Lower leg skin (tissue), 4 donors: ENCODE measurements around the gene CDK12. TPM values are rescaled to one million over a fixed set of nuclear protein-coding genes. Genes with fewer than 3 reads are reported as not detected.

Source experiments
- DNase-seq, 2 donors: peaks; one replicate each; pipeline ENCODE4 v3.0.0-alpha.2; 2019; ENCODE audit warnings: low spot score in 2 of 2
- H3K4me3 ChIP-seq: fragments of 200-600 bp; sonication (generic); 2 replicates; pipeline ENCODE4 v1.5.1; 2017; ENCODE audit warnings: mild to moderate bottlenecking, low read depth; ENCODE audit not compliant: poor library complexity, severe bottlenecking
- CTCF ChIP-seq, 3 donors: fragments of 450-650 bp; IDR thresholded peaks; one replicate each; pipeline ENCODE4 v1.5.1; 2016; ENCODE audit warnings: antibody characterized with exemption in 3 of 3, mild to moderate bottlenecking in 3 of 3, moderate library complexity in 2 of 3
- POLR2A ChIP-seq, 2 donors: fragments of 450-650 bp; IDR thresholded peaks; one replicate each; pipeline ENCODE4 v1.6.1; 2016 to 2017; ENCODE audit warnings: antibody characterized with exemption in 2 of 2, mild to moderate bottlenecking in 1 of 2, moderate library complexity in 1 of 2
- WGBS, 2 donors: methylation state at CpG; one replicate each; pipeline ENCODE4 v1.1.5; 2018; 5-methylcytosine and 5-hydroxymethylcytosine counted together
- intact Hi-C: fragments of 100-400 bp; cut with DNase I; formaldehyde crosslinking; loops from one replicate; pipeline ENCODE4 v1.15.0; 2023; ENCODE audit warnings: low total_unique reads
- total RNA-seq, 4 donors: library from RNA; depleted of rRNA; stranded (reverse); fragments of >200 nt; gene quantifications; one replicate each; pipeline ENCODE4 v1.1.0, GENCODE V29; 2016

Gene CDK12
- total RNA-seq, 4 donors from 2014 or later: 33.9 to 56.8 (median 46.5) TPM

- WGBS, 2 donors: 78 to 91% methylated on average over 2 of the region's 2 CpGs
- TF ChIP-seq POLR2A (IDR thresholded peaks at IDR 0.05): no peak
- TF ChIP-seq CTCF (IDR thresholded peaks at IDR 0.05): no peak
- H3K4me3 ChIP-seq: no peak overlapping the region
- DNase-seq: no peak
- intact Hi-C loops: no loop called here
Measured at GRCh38 chr17:39578272-39578671, 117.0 kb downstream of the CDK12 start.

GRCh38 chr17:39579318-39580081 is 118.2 kb downstream of the CDK12 start:
- no peak overlapping the region for H3K4me3 ChIP-seq
- intact Hi-C loops: no loop called here
- TF ChIP-seq CTCF (IDR thresholded peaks at IDR 0.05): no peak
- no peak for TF ChIP-seq POLR2A (IDR thresholded peaks at IDR 0.05)
- 61 to 66% methylated on average over 8 of the region's 8 CpGs for WGBS, 2 donors
- no peak for DNase-seq

DNA sequence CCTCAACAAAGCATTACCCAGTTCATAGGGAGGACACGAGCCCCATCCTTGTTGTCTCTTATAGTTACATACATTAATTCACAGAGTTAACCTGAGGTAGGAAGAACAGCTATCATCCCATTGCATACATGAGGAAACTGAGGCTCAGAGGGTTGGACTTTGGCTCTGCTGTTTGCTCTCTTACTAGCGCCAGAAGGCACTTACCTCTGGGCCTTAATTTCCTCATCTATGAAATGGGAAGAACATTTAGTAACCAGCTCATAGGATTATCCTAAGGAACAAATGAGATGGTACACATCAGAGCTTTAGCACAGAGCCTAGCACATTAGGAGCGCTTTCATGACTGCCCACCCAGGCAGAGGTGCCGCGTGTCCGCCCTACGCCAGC is 118.8 kb downstream of the CDK12 start:
- DNase-seq: no peak
- WGBS, 2 donors: 89 to 92% methylated on average over 7 of the region's 7 CpGs
- intact Hi-C loops: no loop called here
- TF ChIP-seq POLR2A (IDR thresholded peaks at IDR 0.05) (no peak), CTCF (IDR thresholded peaks at IDR 0.05) (no peak)
- H3K4me3 ChIP-seq: no peak overlapping the region

GRCh38 chr17:39581071-39581758 is 119.9 kb downstream of the CDK12 start:
- intact Hi-C loops: no loop called here
- no peak for TF ChIP-seq CTCF (IDR thresholded peaks at IDR 0.05)
- TF ChIP-seq POLR2A (IDR thresholded peaks at IDR 0.05): no peak
- H3K4me3 ChIP-seq: no peak overlapping the region
- no peak for DNase-seq
- 89 to 91% methylated on average over 20 of the region's 20 CpGs for WGBS, 2 donors

DNA sequence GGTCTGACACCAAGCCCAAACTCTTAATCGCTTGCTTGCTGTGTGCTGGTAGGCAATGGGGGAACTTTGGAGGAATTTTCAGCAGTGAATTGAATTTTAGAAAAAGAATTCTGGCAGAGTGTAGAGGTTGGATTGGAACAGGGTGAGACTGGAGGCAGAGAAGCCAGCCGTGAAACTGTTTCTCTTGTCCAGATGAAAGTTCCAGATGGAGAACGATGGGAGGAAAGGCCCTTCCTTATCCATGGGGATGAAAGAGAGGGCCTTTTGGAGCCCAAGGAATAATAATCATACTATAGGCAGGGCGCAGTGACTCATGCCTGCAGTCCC is 120.4 kb downstream of the CDK12 start:
- intact Hi-C loops: no loop called here
- no peak for TF ChIP-seq POLR2A (IDR thresholded peaks at IDR 0.05)
- no peak for TF ChIP-seq CTCF (IDR thresholded peaks at IDR 0.05)
- WGBS, 2 donors: 85 to 95% methylated on average over 4 of the region's 4 CpGs
- DNase-seq: no peak
- H3K4me3 ChIP-seq: no peak overlapping the region
